Activated naive CD4-positive, alpha-beta T cell treated with anti-CD3 and anti-CD28 coated beads for 36 hours (primary cell): ENCODE measurements around the gene AMPD3. TPM values are rescaled to one million over a fixed set of nuclear protein-coding genes. Genes with fewer than 3 reads are reported as not detected.

Experiments used
- CTCF ChIA-PET: fragments of 350-600 bp; sonication (Branson Sonifier 250); formaldehyde crosslinking; loops from one replicate; lab custom pipeline; 2021; ENCODE audit warnings: antibody characterized with exemption; lab: Charles Lee
- DNase-seq: peaks from one replicate; pipeline ENCODE4 v3.0.0-alpha.2; 2020
- H3K27ac Mint-ChIP-seq: one replicate; pipeline ENCODE4 v1.8.0; 2021; ENCODE audit warnings: mild to moderate bottlenecking, mixed read lengths
- H3K27me3 Mint-ChIP-seq: one replicate; pipeline ENCODE4 v1.8.0; 2021; ENCODE audit warnings: low read depth, mixed read lengths
- H3K36me3 Mint-ChIP-seq: one replicate; pipeline ENCODE4 v1.8.0; 2021; ENCODE audit warnings: low read depth, mixed read lengths
- H3K4me1 Mint-ChIP-seq: one replicate; pipeline ENCODE4 v1.8.0; 2021; ENCODE audit warnings: low read depth, mixed read lengths
- H3K4me3 Mint-ChIP-seq: one replicate; pipeline ENCODE4 v1.8.0; 2021; ENCODE audit warnings: mild to moderate bottlenecking, moderate library complexity, mixed read lengths
- H3K9me3 Mint-ChIP-seq: one replicate; pipeline ENCODE4 v1.8.0; 2021; ENCODE audit warnings: mixed read lengths
- intact Hi-C: fragments of 100-400 bp; cut with micrococcal nuclease; formaldehyde crosslinking; loops from one replicate; pipeline ENCODE4 v1.15.1; 2023
- total RNA-seq, 2 experiments: library from RNA; stranded (reverse); gene quantifications; one replicate each; pipeline ENCODE4 v1.2.3, GENCODE V29; 2021

The AMPD3 gene
- total RNA-seq, 2 experiments from 2014 or later: 11.5 to 13.0 TPM

DNA sequence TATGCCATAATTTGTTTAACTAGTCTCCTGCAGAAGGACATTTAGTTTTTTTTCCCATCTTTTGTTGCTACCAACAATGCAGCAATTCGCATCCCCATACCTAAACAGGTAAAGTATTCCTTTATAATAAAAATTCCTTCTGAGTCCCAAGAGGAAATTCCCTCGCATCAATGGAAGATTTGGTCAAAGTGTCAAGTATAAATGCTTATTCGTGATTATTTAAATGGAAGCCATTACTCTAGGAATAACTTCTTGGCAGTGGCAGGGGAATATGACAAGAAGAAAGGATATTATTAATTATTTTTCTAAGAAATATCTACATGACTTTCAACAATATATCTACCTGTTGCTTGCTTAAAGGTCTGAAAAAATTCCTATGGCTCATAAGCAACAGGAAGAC, 60.4 kb downstream of the AMPD3 start:
- H3K27me3 Mint-ChIP-seq: no peaks in the 10 kb centered on the region
- no peaks in the 10 kb centered on the region for H3K4me1 Mint-ChIP-seq
- intact Hi-C loops: no loop called here
- no peaks in the 10 kb centered on the region for H3K9me3 Mint-ChIP-seq
- DNase-seq: no peak
- CTCF ChIA-PET: interaction anchor here (1.4 to 2.0 kb wide), 2 partner anchors 26 to 221 kb away, joined by 3 to 8 read pairs; no protein-coding TSS in a partner anchor
- no peak overlapping the region for H3K4me3 Mint-ChIP-seq
- H3K36me3 Mint-ChIP-seq: peaks cover 6% of the 10 kb centered on the region
- H3K27ac Mint-ChIP-seq: no peak overlapping the region

DNA sequence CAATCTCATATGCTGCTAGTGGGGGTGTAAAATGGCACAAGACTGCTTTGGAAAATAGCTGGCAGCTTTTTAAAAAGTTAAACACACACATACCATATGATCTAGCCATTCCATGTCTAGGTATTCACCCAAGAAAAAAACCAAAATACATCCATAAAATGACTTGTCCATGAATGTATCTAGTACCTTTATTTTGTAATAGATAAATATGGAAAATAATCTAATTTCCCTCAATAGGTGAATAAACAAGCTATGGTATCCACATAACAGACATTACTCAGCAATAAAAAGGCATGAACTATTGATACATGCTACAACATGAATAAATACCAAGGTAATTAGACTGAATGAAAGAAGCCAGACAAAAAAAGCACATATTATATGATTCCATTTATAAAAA, 63.1 kb downstream of the AMPD3 start:
- CTCF ChIA-PET: no interaction called here
- no peak overlapping the region for H3K27ac Mint-ChIP-seq
- no peak for DNase-seq
- no peaks in the 10 kb centered on the region for H3K27me3 Mint-ChIP-seq
- H3K4me3 Mint-ChIP-seq: no peak overlapping the region
- H3K36me3 Mint-ChIP-seq: peaks cover 10% of the 10 kb centered on the region
- no peaks in the 10 kb centered on the region for H3K9me3 Mint-ChIP-seq
- intact Hi-C loops: no loop called here
- H3K4me1 Mint-ChIP-seq: no peaks in the 10 kb centered on the region

DNA sequence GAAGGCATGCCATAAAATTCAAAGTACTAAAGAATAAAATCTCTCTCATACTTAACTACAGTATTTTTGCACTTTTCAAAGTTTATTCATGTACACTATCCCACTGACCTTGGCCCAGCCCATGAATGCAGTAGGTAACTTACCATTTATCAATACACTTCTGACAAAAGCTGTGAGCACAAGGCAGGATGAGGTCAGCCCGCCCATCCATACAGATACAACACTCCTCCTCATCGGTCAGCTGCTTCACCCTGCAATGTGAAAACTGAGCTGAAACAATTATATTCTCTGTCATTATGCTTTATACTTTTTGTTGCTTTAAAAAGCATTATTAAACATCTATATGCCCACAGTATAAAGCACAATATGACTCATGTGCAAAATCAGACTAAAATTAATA, 63.8 kb downstream of the AMPD3 start:
- no peak for DNase-seq
- Mint-ChIP-seq H3K9me3 (no peaks in the 10 kb centered on the region), H3K4me1 (no peaks in the 10 kb centered on the region), H3K4me3 (no peak overlapping the region), H3K36me3 (peaks cover 12% of the 10 kb centered on the region), H3K27ac (no peak overlapping the region), H3K27me3 (no peaks in the 10 kb centered on the region)
- intact Hi-C loops: no loop called here
- CTCF ChIA-PET: interaction anchor here (1.0 kb wide), 1 partner anchor 105 kb away, joined by 3 read pairs; no protein-coding TSS in a partner anchor

DNA sequence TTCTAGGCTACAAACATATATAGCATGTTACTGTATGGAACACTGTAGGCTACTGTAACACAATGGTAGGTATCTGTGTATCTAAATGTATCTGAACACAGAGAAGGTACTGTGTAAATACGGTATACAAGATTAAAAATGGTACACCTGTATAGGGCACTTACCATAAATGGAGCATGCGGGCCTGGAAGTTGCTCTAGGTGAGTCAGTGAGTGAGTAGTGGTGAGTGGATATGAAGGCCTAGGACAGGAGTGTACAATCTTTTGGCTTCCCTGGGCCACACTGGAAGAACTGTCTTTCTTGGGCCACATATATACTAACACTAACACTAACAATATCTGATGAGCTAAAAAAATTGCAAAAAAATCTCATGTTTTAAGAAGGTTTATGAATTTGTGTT, 64.6 kb downstream of the AMPD3 start:
- H3K36me3 Mint-ChIP-seq: peaks cover 14% of the 10 kb centered on the region
- intact Hi-C loops: loop anchor here (10.0 kb wide), 1 partner anchor 225 kb away; no protein-coding TSS in a partner anchor
- H3K4me1 Mint-ChIP-seq: no peaks in the 10 kb centered on the region
- CTCF ChIA-PET: interaction anchor here (0.6 to 1.0 kb wide), 2 partner anchors 21 to 105 kb away, joined by 3 read pairs; partner anchors contain the start of gene RNF141
- no peak overlapping the region for H3K27ac Mint-ChIP-seq
- H3K4me3 Mint-ChIP-seq: no peak overlapping the region
- DNase-seq: no peak
- H3K9me3 Mint-ChIP-seq: no peaks in the 10 kb centered on the region
- H3K27me3 Mint-ChIP-seq: no peaks in the 10 kb centered on the region

DNA sequence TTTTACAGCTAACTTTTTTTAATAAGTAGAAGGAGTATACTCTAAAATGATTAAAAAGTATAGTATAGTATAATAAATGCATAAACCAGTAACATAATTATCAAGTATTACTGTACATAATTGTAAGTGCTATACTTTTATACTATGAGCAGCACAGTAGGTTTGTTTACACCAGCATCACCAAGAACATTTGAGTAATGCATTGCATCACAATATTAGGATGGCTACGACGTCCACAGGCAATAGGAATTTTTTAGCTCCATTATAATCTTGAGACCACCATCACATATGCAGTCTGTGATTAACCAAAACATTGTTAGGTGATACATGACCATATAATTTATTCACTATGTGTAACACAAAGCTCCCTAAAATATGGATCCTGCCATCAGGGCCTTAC, 65.5 kb downstream of the AMPD3 start:
- no peak overlapping the region for H3K4me3 Mint-ChIP-seq
- intact Hi-C loops: loop anchor here (10.0 kb wide), 1 partner anchor 224 kb away; no protein-coding TSS in a partner anchor
- no peak overlapping the region for H3K27ac Mint-ChIP-seq
- CTCF ChIA-PET: interaction anchor here (0.6 to 2.0 kb wide), 5 partner anchors 13 to 216 kb away, joined by 3 to 10 read pairs (median 3); partner anchors contain the start of gene RNF141
- DNase-seq: no peak
- H3K9me3 Mint-ChIP-seq: no peaks in the 10 kb centered on the region
- H3K4me1 Mint-ChIP-seq: no peaks in the 10 kb centered on the region
- H3K27me3 Mint-ChIP-seq: no peaks in the 10 kb centered on the region
- H3K36me3 Mint-ChIP-seq: peaks cover 17% of the 10 kb centered on the region

DNA sequence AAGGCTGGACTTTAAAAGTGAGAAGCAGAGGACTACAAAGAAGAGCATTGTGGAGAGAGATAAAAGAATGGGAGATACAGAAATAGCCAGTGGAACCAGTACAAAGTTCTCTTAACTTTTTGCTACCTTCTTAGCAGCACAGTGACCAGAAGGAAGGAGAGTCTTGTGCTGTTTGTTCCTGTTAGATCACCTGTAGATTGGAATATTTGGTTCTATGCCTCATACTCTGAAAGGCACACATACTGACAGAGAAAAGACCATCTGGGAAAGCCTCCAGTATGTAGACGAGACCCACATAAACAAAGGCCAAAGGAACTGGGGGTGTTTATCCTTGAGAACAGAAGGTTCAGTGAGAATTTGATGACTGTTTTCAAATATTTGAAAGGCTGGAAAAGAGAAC, 67.2 kb downstream of the AMPD3 start:
- H3K4me1 Mint-ChIP-seq: peaks cover 14% of the 10 kb centered on the region
- no peaks in the 10 kb centered on the region for H3K9me3 Mint-ChIP-seq
- no peaks in the 10 kb centered on the region for H3K27me3 Mint-ChIP-seq
- DNase-seq: no peak
- intact Hi-C loops: loop anchor here (10.0 kb wide), 1 partner anchor 223 kb away; no protein-coding TSS in a partner anchor
- peaks cover 20% of the 10 kb centered on the region for H3K36me3 Mint-ChIP-seq
- no peak overlapping the region for H3K27ac Mint-ChIP-seq
- H3K4me3 Mint-ChIP-seq: no peak overlapping the region
- CTCF ChIA-PET: interaction anchor here (2.0 kb wide), 1 partner anchor 19 kb away, joined by 10 read pairs; the partner anchor contains the start of gene RNF141

DNA sequence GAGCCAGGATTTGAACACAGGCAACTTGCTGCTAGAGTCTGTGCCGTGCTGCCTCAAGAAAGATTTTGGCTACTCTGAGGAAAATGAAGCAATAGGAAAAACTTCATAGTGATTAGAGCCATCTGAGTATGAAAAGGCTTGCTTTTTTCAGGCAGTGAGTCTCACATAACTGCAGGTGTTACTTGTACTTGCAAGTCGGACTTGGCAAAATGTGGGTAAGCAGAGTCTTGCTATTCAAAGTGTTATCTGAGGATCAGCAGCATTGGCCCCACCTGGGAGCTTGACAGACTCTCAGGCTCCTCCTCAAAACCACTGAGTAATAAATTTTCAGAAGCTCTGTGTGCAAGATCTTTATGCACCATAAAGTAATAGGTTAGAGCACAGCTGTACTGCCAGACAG, 67.9 kb downstream of the AMPD3 start:
- Mint-ChIP-seq H3K27me3 (no peaks in the 10 kb centered on the region), H3K9me3 (no peaks in the 10 kb centered on the region), H3K27ac (no peak overlapping the region), H3K4me1 (peaks cover 19% of the 10 kb centered on the region), H3K4me3 (no peak overlapping the region), H3K36me3 (peaks cover 24% of the 10 kb centered on the region)
- no peak for DNase-seq
- intact Hi-C loops: loop anchor here (10.0 kb wide), 1 partner anchor 222 kb away; no protein-coding TSS in a partner anchor
- CTCF ChIA-PET: no interaction called here

DNA sequence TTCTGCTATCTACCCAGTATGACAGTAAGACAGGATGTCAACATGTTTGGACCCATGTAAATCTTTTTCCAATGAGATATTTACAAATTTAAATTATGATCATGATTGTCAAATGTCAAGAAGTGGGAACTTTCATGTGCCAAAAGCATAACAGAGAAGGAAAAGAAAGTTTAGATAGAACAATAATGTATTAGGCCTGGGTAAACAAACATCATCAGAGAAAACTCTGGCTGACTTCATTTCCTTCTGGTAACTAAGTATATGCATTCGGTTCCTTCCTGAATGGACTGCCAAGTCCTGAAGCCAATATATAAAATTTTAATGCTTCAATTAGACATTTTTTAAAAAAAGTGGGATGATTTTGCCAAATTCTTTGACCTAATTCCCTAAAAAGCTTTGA, 69.4 kb downstream of the AMPD3 start:
- Mint-ChIP-seq H3K9me3 (no peaks in the 10 kb centered on the region), H3K36me3 (peaks cover 26% of the 10 kb centered on the region), H3K4me3 (no peak overlapping the region), H3K27me3 (no peaks in the 10 kb centered on the region), H3K27ac (no peak overlapping the region), H3K4me1 (peaks cover 19% of the 10 kb centered on the region)
- CTCF ChIA-PET: interaction anchor here (0.6 to 1.8 kb wide), 2 partner anchors 13 to 17 kb away, joined by 3 to 6 read pairs; partner anchors contain the start of gene RNF141
- no peak for DNase-seq
- intact Hi-C loops: loop anchor here (10.0 kb wide), 1 partner anchor 220 kb away; no protein-coding TSS in a partner anchor

DNA sequence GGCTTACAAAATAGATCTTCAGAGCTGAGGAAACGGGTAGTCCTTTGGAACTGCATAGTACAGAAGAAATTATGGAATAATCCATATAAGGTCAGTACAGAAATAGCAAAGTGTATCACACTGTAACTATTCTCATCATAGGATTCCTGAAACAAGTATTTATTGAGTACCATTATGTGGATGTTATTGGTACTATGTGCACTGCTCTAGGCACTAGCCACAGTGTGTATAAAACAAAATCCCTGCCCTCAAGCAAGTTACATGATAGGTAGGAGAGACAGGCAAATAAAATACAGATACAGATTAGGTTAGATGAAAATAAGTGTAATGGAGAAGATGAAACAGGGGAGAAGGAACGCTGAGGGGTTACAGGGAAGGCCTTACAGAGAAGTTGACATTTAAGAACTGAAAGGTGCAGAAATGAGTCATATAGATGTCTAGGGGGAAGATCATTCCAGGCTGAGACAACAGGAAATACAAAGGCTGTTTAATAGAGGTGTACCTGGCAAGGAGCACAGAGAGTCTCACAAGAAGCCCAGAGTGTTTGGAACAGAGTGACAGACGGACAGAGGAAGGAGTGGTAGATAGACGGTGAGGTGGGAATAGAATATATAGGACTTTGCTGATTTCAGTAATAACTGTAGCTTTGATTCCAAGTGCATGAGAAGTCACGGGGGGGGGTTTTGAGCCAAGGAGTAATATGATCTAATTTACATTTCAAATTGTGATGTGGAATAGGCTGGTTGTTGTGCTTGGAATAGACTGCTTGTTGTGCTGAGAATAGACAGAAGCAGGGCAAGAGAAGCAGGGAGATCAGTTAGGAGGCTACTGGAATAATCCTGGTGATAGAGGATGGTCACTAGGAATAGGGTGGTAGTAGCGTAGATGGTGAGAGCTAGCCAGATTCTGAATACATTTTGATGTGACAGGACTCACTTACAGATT, 72.2 kb downstream of the AMPD3 start:
- Mint-ChIP-seq H3K4me3 (no peak overlapping the region), H3K9me3 (no peaks in the 10 kb centered on the region), H3K4me1 (peaks cover 19% of the 10 kb centered on the region), H3K36me3 (peaks cover 22% of the 10 kb centered on the region), H3K27ac (peak overlapping the region; percentile 70), H3K27me3 (no peaks in the 10 kb centered on the region)
- intact Hi-C loops: loop anchor here (1.0 to 10.0 kb wide), 3 partner anchors 14 to 218 kb away; partner anchors contain the start of gene RNF141
- CTCF ChIA-PET: interaction anchor here (0.5 to 2.2 kb wide), 2 partner anchors 14 to 30 kb away, joined by 3 to 17 read pairs; partner anchors contain the start of gene RNF141
- no peak for DNase-seq

DNA sequence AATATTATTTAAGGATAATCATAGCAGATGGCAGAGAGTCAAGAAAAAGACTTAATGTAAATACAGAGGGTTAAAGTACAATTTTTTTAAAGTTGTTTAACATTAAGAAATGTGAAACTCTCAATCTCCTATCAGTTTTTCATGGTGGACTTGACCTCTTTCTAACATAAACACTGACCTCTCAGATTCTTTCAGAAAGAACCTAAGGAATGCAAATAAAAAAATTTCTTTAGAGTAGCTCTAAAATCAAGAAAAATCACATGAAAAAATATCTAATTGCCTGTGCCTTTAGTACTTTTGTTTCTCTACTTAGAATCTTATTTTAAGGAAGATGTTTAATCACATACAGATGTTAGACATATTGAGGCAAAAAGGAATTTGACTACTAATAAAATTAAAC, 73.1 kb downstream of the AMPD3 start:
- H3K4me3 Mint-ChIP-seq: no peak overlapping the region
- peaks cover 19% of the 10 kb centered on the region for H3K4me1 Mint-ChIP-seq
- DNase-seq: no peak
- H3K27ac Mint-ChIP-seq: no peak overlapping the region
- no peaks in the 10 kb centered on the region for H3K27me3 Mint-ChIP-seq
- peaks cover 23% of the 10 kb centered on the region for H3K36me3 Mint-ChIP-seq
- intact Hi-C loops: loop anchor here (10.0 kb wide), 1 partner anchor 217 kb away; no protein-coding TSS in a partner anchor
- H3K9me3 Mint-ChIP-seq: no peaks in the 10 kb centered on the region
- CTCF ChIA-PET: interaction anchor here (0.8 to 2.2 kb wide), 3 partner anchors 13 to 1683 kb away, joined by 3 to 17 read pairs (median 3); partner anchors contain the start of genes AMPD3 and RNF141

DNA sequence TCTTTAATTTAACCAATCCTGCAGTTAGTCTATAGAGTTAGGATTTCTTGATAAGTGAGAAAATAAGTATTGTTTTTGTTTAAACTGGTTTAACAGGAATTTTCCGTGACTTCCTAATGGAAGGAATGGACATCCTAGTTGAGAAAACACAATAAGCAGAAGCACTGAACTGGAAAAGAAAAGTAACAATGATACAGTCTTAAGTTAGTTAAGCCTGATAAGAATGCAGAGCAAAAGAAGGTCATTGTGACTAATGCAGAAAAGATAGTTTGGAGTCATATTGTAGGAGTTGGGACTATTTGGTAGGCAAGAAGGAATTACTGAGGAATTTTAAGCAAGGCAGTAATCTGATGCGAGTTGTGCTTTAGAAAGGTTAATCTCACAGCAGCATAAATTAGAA, 74.2 kb downstream of the AMPD3 start:
- Mint-ChIP-seq H3K4me1 (peaks cover 19% of the 10 kb centered on the region), H3K27me3 (no peaks in the 10 kb centered on the region), H3K36me3 (peaks cover 26% of the 10 kb centered on the region), H3K27ac (no peak overlapping the region), H3K4me3 (no peak overlapping the region), H3K9me3 (no peaks in the 10 kb centered on the region)
- CTCF ChIA-PET: interaction anchor here (2.2 kb wide), 1 partner anchor 12 kb away, joined by 17 read pairs; the partner anchor contains the start of gene RNF141
- intact Hi-C loops: loop anchor here (10.0 kb wide), 1 partner anchor 216 kb away; no protein-coding TSS in a partner anchor
- DNase-seq: no peak

DNA sequence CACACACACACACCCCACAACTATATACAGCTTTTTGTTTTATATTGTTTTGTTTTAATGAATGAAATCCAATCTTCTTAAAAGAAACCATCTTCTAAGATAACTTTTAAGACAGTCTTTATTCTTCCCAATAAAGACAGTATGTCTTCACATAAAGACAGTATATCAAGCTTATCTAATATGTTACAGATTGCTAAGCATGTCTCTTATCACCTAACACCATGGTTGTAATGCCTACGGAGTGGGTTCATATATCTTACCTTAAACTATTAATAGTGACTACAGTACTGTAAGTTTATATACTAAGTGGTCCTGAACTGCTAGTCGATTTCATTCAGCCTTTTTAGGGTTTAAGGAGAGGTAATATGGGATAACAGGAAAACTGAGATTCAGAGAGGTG, 77.5 kb downstream of the AMPD3 start:
- DNase-seq: no peak
- H3K4me3 Mint-ChIP-seq: no peak overlapping the region
- no peaks in the 10 kb centered on the region for H3K9me3 Mint-ChIP-seq
- intact Hi-C loops: no loop called here
- CTCF ChIA-PET: no interaction called here
- H3K36me3 Mint-ChIP-seq: peaks cover 13% of the 10 kb centered on the region
- peaks cover 7% of the 10 kb centered on the region for H3K4me1 Mint-ChIP-seq
- no peak overlapping the region for H3K27ac Mint-ChIP-seq
- no peaks in the 10 kb centered on the region for H3K27me3 Mint-ChIP-seq
